HepG2 (cell line): ENCODE measurements around the gene ZBP1. TPM values are rescaled to one million over a fixed set of nuclear protein-coding genes. Genes with fewer than 3 reads are reported as not detected.

Experiments
- ATAC-seq: fragments of 200-7000 bp; cut with Tn5 transposase; 3 replicates; pipeline ENCODE4 v1.9.1; 2020; ENCODE audit warnings: mild to moderate bottlenecking, moderate library complexity
- BruUV-seq: library from RNA; stranded (reverse); fragments of 400-500 nt; replicated peaks from 2 replicates; lab custom pipeline; 2021; lab: Mats Ljungman, UMichigan
- CTCF ChIA-PET: fragments of 300-600 bp; formaldehyde crosslinking; extraction: SDS; loops from one replicate; lab custom pipeline; 2021; ENCODE audit warnings: low total read pairs, inconsistent platforms, low intra/inter-chr PET ratio; lab: Yijun Ruan, JAX
- POLR2A ChIA-PET: fragments of 350-600 bp; sonication (Branson Sonifier 250); formaldehyde crosslinking; loops from one replicate; lab custom pipeline; 2020; ENCODE audit warnings: antibody characterized with exemption, inconsistent platforms; lab: Yijun Ruan, JAX
- DNase-seq: peaks from one replicate; pipeline ENCODE4 v3.0.0-alpha.2; 2015; ENCODE audit warnings: low spot score
- FAIRE-seq: peaks from 3 replicates; lab custom pipeline; 2011; peaks lifted over from hg19 to GRCh38; lab: Jason Lieb, UNC
- H2AFZ ChIP-seq: one replicate; pipeline ENCODE4 v1.6.1; 2011; ENCODE audit warnings: low read length, inconsistent platforms
- H3K27ac ChIP-seq: fragments of 300-600 bp; 3 replicates; pipeline ENCODE4 v1.8.0; 2011; ENCODE audit warnings: mixed run types, mild to moderate bottlenecking, mixed read lengths, low read length, inconsistent platforms; ENCODE audit not compliant: insufficient read depth; ENCODE audit errors: extremely low read length
- H3K27me3 ChIP-seq, 2 experiments: fragments of 200-600 bp in 1 of 2; 2 replicates in 1 of 2; 3 replicates in 1 of 2; pipeline versions ENCODE4 v1.6.0 to v1.8.0; 2011; ENCODE audit warnings: low read length in 2 of 2, mild to moderate bottlenecking in 2 of 2, moderate library complexity in 2 of 2, inconsistent platforms in 1 of 2; ENCODE audit not compliant: insufficient read depth in 2 of 2, control insufficient read depth in 1 of 2
- H3K36me3 ChIP-seq, 2 experiments: fragments of 200-600 bp in 1 of 2; replicated peaks in 1 of 2; 2 replicates in 1 of 2; 3 replicates in 1 of 2; pipeline versions ENCODE4 v1.5.1 to v1.8.0; 2011; ENCODE audit warnings: low read length in 2 of 2, inconsistent platforms in 1 of 2; ENCODE audit not compliant: insufficient read depth in 2 of 2, control insufficient read depth in 1 of 2
- H3K4me1 ChIP-seq: 2 replicates; pipeline ENCODE4 v1.5.1; 2012; ENCODE audit warnings: low read length, inconsistent platforms; ENCODE audit not compliant: insufficient read depth
- H3K4me2 ChIP-seq: 2 replicates; pipeline ENCODE4 v1.6.0; 2011; ENCODE audit warnings: low read depth, low read length, inconsistent platforms
- H3K4me3 ChIP-seq, 3 experiments: fragments of 200-600 bp in 1 of 3; sonication (generic), shearing (Covaris generic) in 1 of 3; replicated peaks in 1 of 3; 2 replicates each; pipeline ENCODE4 v1.5.1; 2011 to 2016; ENCODE audit warnings: low read length in 3 of 3, inconsistent platforms in 2 of 3, low read depth in 2 of 3, mild to moderate bottlenecking in 2 of 3, control low read depth in 1 of 3, mixed read lengths in 1 of 3; ENCODE audit not compliant: insufficient read depth in 1 of 3
- H3K79me2 ChIP-seq: one replicate; pipeline ENCODE4 v1.6.1; 2011; ENCODE audit warnings: low read length, inconsistent platforms; ENCODE audit not compliant: insufficient read depth
- H3K9ac ChIP-seq: 2 replicates; pipeline ENCODE4 v1.6.0; 2011; ENCODE audit warnings: mild to moderate bottlenecking, low read depth, low read length, inconsistent platforms; ENCODE audit not compliant: insufficient read depth
- H3K9me3 ChIP-seq: 2 replicates; pipeline ENCODE4 v1.5.1; 2012; ENCODE audit warnings: mild to moderate bottlenecking, low read length
- H4K20me1 ChIP-seq: 2 replicates; pipeline ENCODE4 v1.6.0; 2011; ENCODE audit warnings: inconsistent platforms, mild to moderate bottlenecking, low read length, moderate library complexity; ENCODE audit not compliant: insufficient read depth
- CENPX ChIP-seq: sonication (generic); formaldehyde crosslinking; IDR thresholded peaks from 2 replicates; pipeline ENCODE4 v1.9.0; 2021; ENCODE audit warnings: mild to moderate bottlenecking, missing genetic modification reagents, moderate library complexity
- EHMT2 ChIP-seq: fragments of 200-600 bp; sonication (generic); IDR thresholded peaks from 2 replicates; pipeline ENCODE4 v1.7.0; 2017; ENCODE audit warnings: antibody characterized with exemption, low read depth, low read length, borderline replicate concordance
- FOXC1 ChIP-seq: sonication (generic); formaldehyde crosslinking; IDR thresholded peaks from 2 replicates; pipeline ENCODE4 v1.8.0; 2022; ENCODE audit warnings: mild to moderate bottlenecking, missing genetic modification reagents, borderline replicate concordance
- HOXA5 ChIP-seq: sonication (generic); formaldehyde crosslinking; IDR thresholded peaks from 2 replicates; pipeline ENCODE4 v1.4.0; 2020; ENCODE audit warnings: missing genetic modification reagents
- IRF2 ChIP-seq: IDR thresholded peaks from 2 replicates; pipeline ENCODE4 v1.6.1; 2018; ENCODE audit warnings: missing genetic modification reagents, missing compliant biosample characterization
- JDP2 ChIP-seq: sonication (generic); formaldehyde crosslinking; IDR thresholded peaks from 2 replicates; pipeline ENCODE4 v1.8.1; 2022; ENCODE audit warnings: missing genetic modification reagents, borderline replicate concordance
- SAP130 ChIP-seq: IDR thresholded peaks from 2 replicates; pipeline ENCODE4 v1.6.1; 2016; ENCODE audit warnings: low read depth
- ZBTB38 ChIP-seq: sonication (generic); formaldehyde crosslinking; IDR thresholded peaks from 2 replicates; pipeline ENCODE4 v1.5.1; 2020; ENCODE audit warnings: mild to moderate bottlenecking, missing genetic modification reagents
- ZFYVE20 ChIP-seq: sonication (generic); formaldehyde crosslinking; IDR thresholded peaks from 2 replicates; pipeline ENCODE4 v1.8.0; 2023; ENCODE audit warnings: low read depth, mild to moderate bottlenecking, moderate library complexity, missing genetic modification reagents, borderline replicate concordance
- ZNF160 ChIP-seq: sonication (generic); formaldehyde crosslinking; IDR thresholded peaks from 2 replicates; pipeline ENCODE4 v1.8.0; 2022; ENCODE audit warnings: mild to moderate bottlenecking, inconsistent platforms, missing genetic modification reagents
- ZNF543 ChIP-seq: sonication (generic); formaldehyde crosslinking; IDR thresholded peaks from 2 replicates; pipeline ENCODE4 v1.4.0; 2020; ENCODE audit warnings: mild to moderate bottlenecking, missing genetic modification reagents
- ZNF550 ChIP-seq: sonication (generic); formaldehyde crosslinking; IDR thresholded peaks from 2 replicates; pipeline ENCODE4 v1.4.0; 2020; ENCODE audit warnings: mild to moderate bottlenecking, missing genetic modification reagents, borderline replicate concordance
- ZNF616 ChIP-seq: sonication (generic); formaldehyde crosslinking; IDR thresholded peaks from 2 replicates; pipeline ENCODE4 v1.5.0; 2020; ENCODE audit warnings: low read depth, mild to moderate bottlenecking, missing genetic modification reagents
- ZNF629 ChIP-seq: sonication (generic); formaldehyde crosslinking; conservative IDR thresholded peaks from 2 replicates; pipeline ENCODE4 v1.5.0; 2020; ENCODE audit warnings: missing genetic modification reagents
- WGBS: methylation state at CpG from one replicate; pipeline ENCODE4 v1.1.6; 2017; ENCODE audit warnings: low lambda C conversion rate; 5-methylcytosine and 5-hydroxymethylcytosine counted together
- in situ Hi-C: cut with HindIII; loops from 2 replicates; pipeline ENCODE4 v1.10.0; 2017; ENCODE audit warnings: low pct_unique_long_range_greater_than_20kb; ENCODE audit not compliant: extremely low pct_ligation_motif_present
- intact Hi-C: fragments of 100-400 bp; cut with micrococcal nuclease; formaldehyde crosslinking; loops from one replicate; pipeline ENCODE4 v1.10.0; 2022; ENCODE audit not compliant: unreplicated experiment
- polyA plus RNA-seq, 8 experiments: library from polyadenylated mRNA; depleted of rRNA in 3 of 8; stranded (reverse) in 7 of 8; unstranded in 1 of 8; fragments of >200 nt; fragmentation: Illumina TruSeq in 4 of 8; extraction: Trizol in 4 of 8; gene quantifications; 2 replicates each; pipeline versions ENCODE4 v1.2.1 to v1.2.3, GENCODE V29; 2011 to 2016; ENCODE audit warnings: low read depth in 4 of 8, missing spikeins in 1 of 8, mixed read lengths in 1 of 8; ENCODE audit not compliant: insufficient read depth in 1 of 8
- total RNA-seq, 5 experiments: library from RNA; depleted of rRNA; stranded (reverse); fragments of >200 nt; fragmentation: Illumina TruSeq; extraction: Trizol; gene quantifications; 2 replicates each; pipeline ENCODE4 v1.2.3, GENCODE V29; 2016; ENCODE audit warnings: low read depth in 1 of 5
- TF ChIP-seq, protein P1 (sequence below): sonication (generic); formaldehyde crosslinking; IDR thresholded peaks from 2 replicates; pipeline ENCODE4 v1.5.0; 2020; ENCODE audit warnings: missing genetic modification reagents
- TF ChIP-seq, protein P2 (sequence below): sonication (generic); formaldehyde crosslinking; IDR thresholded peaks from 2 replicates; pipeline ENCODE4 v1.8.1; 2023; ENCODE audit warnings: mild to moderate bottlenecking, missing genetic modification reagents
- TF ChIP-seq, protein P3 (sequence below): sonication (generic); formaldehyde crosslinking; IDR thresholded peaks from 2 replicates; pipeline ENCODE4 v1.4.0; 2020; ENCODE audit warnings: missing genetic modification reagents, mild to moderate bottlenecking, borderline replicate concordance

Gene ZBP1
- total and polyA plus RNA-seq, 2 of the 13 experiments (the other 11 are each of a cell fraction or from before 2014, with no cell fraction given), result not detected

DNA sequence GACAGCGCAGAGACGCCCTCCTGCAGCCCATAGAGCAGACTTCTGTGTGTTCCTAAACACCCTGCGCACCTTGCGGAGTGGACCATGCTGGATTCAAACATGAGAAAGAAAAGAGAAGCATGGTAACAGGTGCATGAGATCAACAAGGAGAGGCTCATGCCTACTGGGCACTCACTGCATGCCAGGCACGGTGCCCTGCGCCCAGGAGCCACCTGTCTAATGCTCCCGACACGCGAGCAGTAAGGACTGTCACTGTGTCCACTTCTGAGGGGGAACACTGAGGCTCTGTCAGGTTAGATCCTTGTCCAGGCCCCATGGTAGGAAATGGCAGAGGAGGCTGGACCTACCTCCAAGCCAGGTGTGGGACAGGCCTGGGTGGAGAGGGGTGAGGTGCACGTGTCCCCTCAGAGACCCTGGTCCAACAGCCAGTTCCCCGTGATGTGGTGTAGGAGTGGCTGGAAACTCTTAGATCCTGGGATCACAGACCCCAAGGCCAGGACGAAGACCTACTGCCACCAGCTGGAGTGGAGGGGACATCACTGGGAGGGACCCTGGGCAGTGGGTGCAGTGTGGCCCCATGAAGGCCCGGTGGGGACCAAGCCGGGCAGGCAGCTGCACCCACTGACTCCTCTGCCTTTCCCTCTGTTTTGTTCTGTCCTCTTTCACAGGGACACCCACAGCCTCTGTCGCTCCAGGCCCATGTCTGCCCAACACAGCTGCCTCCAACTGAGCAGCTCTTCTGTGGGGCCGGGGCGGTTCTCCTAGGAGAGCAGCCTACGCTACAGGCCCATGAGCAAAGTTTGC lies 29.5 kb downstream of the ZBP1 start:
- peak overlapping the region; percentile 35; the same call in 1 of the 2 replicates for H3K9ac ChIP-seq
- H2AFZ ChIP-seq, result no peak overlapping the region
- no peaks in the 10 kb centered on the region for H4K20me1 ChIP-seq
- intact Hi-C loops, result loop anchor here (5.0 kb wide), 1 partner anchor 33 kb away; no protein-coding TSS in a partner anchor
- no peaks in the 10 kb centered on the region; a peak in 2 of 5 replicates for H3K27me3 ChIP-seq
- H3K4me1 ChIP-seq, result peaks cover 90% of the 10 kb centered on the region
- ATAC-seq (no peak), FAIRE-seq (no peak), DNase-seq (no peak)
- H3K27ac ChIP-seq, result peak overlapping the region; percentile 68
- H3K4me2 ChIP-seq, result peak overlapping the region; percentile 43
- 86% methylated on average over 18 of the region's 18 CpGs for WGBS
- in situ Hi-C loops, result loop anchor here (5.0 kb wide), 1 partner anchor 73 kb away; no protein-coding TSS in a partner anchor
- CTCF ChIA-PET, result interaction anchor here (8.0 to 10.0 kb wide), 2 partner anchors 63 to 75 kb away, joined by 140 to 204 read pairs; partner anchors contain the start of gene CTCFL
- POLR2A ChIA-PET, result interaction anchor here (0.6 to 3.1 kb wide), 8 partner anchors 10 to 63 kb away, joined by 3 to 16 read pairs (median 10); partner anchors contain the start of gene PCK1
- no peaks in the 10 kb centered on the region for H3K79me2 ChIP-seq
- H3K36me3 ChIP-seq, result no peaks in the 10 kb centered on the region
- no TSS peak for BruUV-seq
- H3K4me3 ChIP-seq, result no peak overlapping the region
- H3K9me3 ChIP-seq, result peaks cover 8% of the 10 kb centered on the region
- TF ChIP-seq, protein P1, sequence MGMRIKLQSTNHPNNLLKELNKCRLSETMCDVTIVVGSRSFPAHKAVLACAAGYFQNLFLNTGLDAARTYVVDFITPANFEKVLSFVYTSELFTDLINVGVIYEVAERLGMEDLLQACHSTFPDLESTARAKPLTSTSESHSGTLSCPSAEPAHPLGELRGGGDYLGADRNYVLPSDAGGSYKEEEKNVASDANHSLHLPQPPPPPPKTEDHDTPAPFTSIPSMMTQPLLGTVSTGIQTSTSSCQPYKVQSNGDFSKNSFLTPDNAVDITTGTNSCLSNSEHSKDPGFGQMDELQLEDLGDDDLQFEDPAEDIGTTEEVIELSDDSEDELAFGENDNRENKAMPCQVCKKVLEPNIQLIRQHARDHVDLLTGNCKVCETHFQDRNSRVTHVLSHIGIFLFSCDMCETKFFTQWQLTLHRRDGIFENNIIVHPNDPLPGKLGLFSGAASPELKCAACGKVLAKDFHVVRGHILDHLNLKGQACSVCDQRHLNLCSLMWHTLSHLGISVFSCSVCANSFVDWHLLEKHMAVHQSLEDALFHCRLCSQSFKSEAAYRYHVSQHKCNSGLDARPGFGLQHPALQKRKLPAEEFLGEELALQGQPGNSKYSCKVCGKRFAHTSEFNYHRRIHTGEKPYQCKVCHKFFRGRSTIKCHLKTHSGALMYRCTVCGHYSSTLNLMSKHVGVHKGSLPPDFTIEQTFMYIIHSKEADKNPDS (CRISPR knock-in tag), result 0 out of 2 replicates have a peak, but pooled peaks have one; percentile 0
- TF ChIP-seq JDP2 (CRISPR knock-in tag) (no peak), ZNF550 (CRISPR knock-in tag) (peak; percentile 18; the same call in 1 of the 2 replicates), ZNF160 (CRISPR knock-in tag) (peak; percentile 35; the same call in 1 of the 2 replicates), FOXC1 (CRISPR knock-in tag) (0 out of 2 replicates have a peak, but pooled peaks have one; percentile 8), HOXA5 (CRISPR knock-in tag) (no peak), ZNF616 (CRISPR knock-in tag) (no peak), ZNF543 (CRISPR knock-in tag) (no peak), CENPX (no peak), EHMT2 (no peak), IRF2 (0 out of 2 replicates have a peak, but pooled peaks have one; percentile 39), SAP130 (CRISPR knock-in tag) (no peak), ZNF629 (CRISPR knock-in tag) (peak; percentile 45), ZFYVE20 (0 out of 2 replicates have a peak, but pooled peaks have one; percentile 14), ZBTB38 (0 out of 2 replicates have a peak, but pooled peaks have one; percentile 59)
- TF ChIP-seq, protein P2, sequence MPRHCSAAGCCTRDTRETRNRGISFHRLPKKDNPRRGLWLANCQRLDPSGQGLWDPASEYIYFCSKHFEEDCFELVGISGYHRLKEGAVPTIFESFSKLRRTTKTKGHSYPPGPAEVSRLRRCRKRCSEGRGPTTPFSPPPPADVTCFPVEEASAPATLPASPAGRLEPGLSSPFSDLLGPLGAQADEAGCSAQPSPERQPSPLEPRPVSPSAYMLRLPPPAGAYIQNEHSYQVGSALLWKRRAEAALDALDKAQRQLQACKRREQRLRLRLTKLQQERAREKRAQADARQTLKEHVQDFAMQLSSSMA (CRISPR knock-in tag), result peak; percentile 79; the same call in 1 of the 2 replicates
- TF ChIP-seq, protein P3, sequence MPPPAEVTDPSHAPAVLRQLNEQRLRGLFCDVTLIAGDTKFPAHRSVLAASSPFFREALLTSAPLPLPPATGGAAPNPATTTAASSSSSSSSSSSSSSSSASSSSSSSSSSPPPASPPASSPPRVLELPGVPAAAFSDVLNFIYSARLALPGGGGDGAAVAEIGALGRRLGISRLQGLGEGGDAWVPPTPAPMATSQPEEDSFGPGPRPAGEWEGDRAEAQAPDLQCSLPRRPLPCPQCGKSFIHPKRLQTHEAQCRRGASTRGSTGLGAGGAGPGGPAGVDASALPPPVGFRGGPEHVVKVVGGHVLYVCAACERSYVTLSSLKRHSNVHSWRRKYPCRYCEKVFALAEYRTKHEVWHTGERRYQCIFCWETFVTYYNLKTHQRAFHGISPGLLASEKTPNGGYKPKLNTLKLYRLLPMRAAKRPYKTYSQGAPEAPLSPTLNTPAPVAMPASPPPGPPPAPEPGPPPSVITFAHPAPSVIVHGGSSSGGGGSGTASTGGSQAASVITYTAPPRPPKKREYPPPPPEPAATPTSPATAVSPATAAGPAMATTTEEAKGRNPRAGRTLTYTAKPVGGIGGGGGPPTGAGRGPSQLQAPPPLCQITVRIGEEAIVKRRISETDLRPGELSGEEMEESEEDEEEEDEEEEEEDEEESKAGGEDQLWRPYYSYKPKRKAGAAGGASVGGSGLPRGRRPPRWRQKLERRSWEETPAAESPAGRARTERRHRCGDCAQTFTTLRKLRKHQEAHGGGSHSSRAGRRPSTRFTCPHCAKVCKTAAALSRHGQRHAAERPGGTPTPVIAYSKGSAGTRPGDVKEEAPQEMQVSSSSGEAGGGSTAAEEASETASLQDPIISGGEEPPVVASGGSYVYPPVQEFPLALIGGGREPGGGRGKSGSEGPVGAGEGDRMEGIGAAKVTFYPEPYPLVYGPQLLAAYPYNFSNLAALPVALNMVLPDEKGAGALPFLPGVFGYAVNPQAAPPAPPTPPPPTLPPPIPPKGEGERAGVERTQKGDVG (CRISPR knock-in tag), result no peak
